Vagina (tissue), 2 donors: ENCODE data around the gene CD8B.

Experiments
- CTCF ChIP-seq, 3 experiments: fragments of 450-650 bp in 2 of 3; fragments of 200-600 bp in 1 of 3; sonication (generic) in 1 of 3; IDR thresholded peaks; one replicate each; pipeline ENCODE4 v1.5.1; 2017 to 2019; ENCODE audit warnings: antibody characterized with exemption in 3 of 3, mild to moderate bottlenecking in 2 of 3, moderate library complexity in 2 of 3
- POLR2AphosphoS5 ChIP-seq, 2 donors: sonication (generic); formaldehyde crosslinking; IDR thresholded peaks; one replicate each; pipeline ENCODE4 v1.9.0; 2017; ENCODE audit warnings: antibody characterized with exemption in 2 of 2, mild to moderate bottlenecking in 2 of 2, low read depth in 1 of 2; ENCODE audit not compliant: insufficient read depth in 1 of 2

- no peak for TF ChIP-seq POLR2AphosphoS5 (IDR thresholded peaks at IDR 0.05; ENCODE audit: insufficient read depth in 1 of 2, low read depth in 1 of 2)
- no peak for TF ChIP-seq CTCF (IDR thresholded peaks at IDR 0.05)
These were observed 66.8 kb downstream of the CD8B start for GRCh38 chr2:86794861-86795260.
